Activated CD8-positive, alpha-beta memory T cell treated with anti-CD3 and anti-CD28 coated beads for 24 hours (primary cell): Measurements from ENCODE around the gene ELFN1.

Experiments used
- DNase-seq: peaks from one replicate; pipeline ENCODE4 v3.0.0-alpha.2; 2020

The ELFN1 gene

DNA sequence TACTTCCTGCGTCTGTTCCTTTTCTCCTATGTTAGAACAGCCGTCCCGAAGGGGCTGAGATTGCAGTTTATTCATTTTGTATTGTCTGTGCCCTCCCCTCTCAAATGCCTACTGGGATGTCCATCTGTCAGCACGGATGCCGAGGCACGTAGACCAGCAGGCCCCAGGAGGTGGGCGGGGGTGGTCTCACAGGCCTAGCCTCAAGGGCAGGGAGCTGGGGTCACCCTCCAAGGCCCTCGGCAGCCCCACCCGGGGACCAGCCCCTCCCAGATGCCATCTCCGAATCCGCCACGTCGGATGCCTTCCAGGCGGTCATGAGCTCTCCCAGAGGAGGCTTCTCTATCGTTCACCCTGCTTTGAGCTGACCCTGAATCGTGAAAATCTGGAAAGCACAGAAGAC lies 59.7 kb downstream of the ELFN1 start:
- no peak for DNase-seq

DNA sequence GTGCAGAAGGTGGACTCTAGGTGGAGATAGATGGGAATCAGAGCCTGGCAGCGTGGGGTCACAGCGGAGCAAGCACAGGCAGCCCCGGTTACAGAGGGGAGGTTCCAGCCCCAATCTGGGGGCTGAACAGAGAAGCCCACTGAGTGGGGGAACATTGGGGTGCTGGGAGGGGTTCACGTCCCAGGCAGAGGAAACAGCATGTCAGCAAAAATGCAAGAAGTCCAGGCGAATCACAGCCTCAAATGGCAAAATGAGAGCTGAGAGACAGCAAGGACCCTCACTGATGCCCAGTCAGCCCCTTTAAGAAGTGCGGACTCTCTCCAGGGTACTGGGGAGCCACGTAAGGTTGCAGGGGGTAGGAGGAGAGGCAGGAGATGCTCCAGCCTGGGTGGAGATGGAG lies 62.0 kb downstream of the ELFN1 start:
- no peak for DNase-seq

DNA sequence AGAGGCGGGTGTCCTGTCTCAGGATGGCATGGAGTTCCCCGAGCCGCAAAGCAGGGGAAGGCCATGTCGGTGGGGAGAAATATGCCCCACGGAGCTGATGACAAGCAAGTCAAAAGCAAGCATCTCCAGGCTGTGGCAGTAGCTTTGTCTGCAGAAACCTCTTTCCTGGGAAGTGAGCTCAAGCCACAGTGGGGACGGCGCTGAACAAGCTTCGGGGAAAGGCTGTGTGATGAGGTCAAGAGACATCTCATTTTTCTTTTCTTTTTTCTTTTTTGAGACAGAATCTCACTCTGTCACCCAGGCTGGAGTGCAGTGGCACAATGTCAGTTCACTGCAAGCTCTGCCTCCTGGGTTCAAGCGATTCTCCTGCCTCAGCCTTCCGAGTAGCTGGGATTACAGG lies 62.6 kb downstream of the ELFN1 start:
- no peak for DNase-seq

DNA sequence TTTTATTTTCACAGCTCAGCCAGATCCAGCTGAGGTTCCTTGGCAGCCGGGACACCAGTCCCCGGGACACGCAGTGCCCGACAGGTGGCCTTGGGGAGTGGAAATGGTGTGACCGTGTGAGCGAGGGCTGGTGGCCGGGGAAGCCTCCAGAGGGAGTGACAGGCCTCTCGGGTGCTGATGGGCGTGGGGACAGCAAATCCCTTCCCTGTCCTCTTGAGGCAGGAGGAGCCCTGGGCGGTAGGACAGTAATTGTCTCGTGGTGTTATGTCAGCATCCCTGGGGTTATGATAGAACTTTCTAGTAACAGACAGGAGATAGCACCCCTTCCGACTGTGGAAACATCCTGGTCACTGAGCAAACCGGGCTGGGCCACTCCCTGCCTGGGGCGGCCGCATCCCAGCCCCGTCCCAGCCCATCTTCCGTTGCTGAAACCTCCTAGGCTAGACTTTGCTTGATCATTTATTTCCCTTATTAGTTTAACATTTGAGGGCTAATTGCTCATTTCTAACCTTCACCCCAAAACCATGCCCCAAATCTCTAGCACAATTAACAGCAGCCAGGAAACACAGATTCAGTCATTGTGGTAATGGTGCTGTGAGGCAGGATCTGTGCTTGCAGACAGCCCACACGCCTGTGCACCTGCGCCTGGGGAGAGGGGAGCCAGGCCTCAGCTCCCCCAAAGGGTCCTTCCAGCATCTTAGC lies 63.3 kb downstream of the ELFN1 start:
- DNase-seq: no peak

DNA sequence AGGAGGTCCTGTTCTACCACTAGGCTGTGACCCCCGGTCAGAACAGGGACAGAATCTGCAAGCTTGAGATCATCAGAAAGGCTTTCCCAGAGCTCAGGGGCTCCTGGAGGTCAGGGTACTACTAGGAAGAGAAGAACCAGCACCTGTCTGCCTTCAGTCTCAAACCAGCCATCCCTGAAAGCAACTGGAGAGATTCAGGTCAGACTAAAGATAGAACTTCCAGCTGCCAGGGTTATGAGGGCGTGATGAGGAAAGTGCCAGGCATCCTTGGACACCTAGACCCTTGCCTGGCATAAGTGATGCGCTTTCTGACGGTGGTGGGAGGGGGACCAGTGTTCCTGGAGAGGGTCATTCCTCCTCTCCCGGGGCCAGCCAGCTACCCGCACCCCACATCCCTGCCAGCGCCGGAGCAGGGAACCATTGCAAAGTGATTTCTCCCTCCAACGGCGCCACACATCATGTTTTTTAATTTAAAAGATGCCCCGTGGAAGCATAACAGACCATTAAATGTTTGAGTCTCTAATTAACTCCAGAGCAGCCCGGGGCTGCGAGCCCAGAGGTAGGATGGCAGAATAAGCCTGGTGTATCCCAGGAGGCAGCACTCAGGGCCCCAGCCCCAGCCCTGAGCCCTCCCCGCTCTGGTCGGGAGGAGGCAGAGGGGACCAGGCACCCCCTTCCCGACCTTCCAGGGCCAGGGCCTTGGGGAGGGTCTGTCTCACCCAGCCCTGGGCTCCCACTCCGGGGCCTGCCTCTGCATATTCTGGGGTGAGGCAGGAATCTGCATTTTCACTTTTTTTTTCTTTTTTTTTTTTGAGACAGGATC lies 64.0 kb downstream of the ELFN1 start:
- DNase-seq: no peak

DNA sequence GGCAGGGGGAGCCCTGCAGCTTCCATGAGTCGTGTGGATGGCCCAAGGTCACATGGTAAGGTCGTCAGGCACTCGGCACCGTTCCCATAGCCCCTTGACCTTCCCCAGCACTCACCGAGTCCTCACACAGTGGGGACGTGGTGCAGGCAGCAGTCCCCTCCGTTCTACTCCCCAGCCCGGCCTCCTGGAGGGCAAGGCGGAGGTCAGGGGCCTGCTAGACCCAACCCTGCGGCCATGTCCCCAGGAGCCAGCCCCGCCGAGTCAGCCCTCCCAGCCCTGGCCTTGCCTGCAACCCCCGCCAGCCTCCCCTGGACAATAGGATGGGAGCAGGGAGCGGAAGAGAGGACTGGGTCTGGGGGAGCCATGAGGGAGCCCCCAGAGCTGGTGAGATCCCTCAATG lies 65.2 kb downstream of the ELFN1 start:
- DNase-seq: no peak

DNA sequence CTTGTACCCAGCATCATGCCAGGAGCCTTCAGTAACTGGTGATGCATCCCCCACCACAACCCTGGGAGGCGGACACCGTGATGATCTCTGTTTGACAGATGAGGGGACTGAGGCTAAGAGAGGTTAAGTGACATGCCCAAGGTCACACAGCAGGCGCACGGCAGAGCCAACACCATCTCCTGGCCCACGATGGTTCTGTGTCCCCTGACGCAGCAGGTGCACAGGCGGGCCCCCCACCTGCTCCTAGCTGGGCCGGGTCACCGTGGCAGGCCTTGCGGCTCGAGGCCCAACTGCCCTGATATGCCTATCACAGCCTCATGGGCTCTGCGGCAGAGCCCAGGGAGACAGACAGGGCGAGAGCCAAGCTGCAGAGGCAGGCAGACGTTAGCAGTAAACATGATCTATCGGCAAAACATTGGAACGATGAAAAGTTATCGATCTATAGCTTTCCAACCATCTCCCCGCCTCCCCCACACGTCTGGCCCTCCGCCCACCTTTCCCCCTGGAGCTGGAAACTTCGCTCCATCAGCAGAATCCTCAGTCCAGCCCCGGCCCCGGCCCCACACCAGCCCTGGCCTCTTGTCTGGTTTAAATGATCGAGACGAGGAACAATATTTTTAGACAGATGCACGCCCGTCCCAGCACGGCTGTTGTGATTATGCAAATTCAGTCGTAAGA lies 65.9 kb downstream of the ELFN1 start:
- DNase-seq: no peak

DNA sequence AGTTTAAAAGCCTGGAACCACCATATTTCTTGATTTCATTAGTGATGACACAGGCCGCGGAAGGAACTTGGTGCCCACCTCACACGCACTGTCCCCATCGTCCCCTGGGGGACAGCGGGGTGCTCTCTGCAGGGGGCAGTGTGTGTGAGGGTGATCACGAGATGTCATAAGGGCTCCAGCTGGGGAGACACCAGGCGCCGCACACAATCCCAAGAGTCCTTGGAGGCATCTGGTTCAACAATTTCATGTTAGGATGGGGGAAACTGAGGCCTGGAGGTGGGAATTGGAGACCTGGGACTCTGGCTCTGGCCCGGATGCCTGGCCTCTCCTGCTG lies 66.4 kb downstream of the ELFN1 start:
- no peak for DNase-seq

DNA sequence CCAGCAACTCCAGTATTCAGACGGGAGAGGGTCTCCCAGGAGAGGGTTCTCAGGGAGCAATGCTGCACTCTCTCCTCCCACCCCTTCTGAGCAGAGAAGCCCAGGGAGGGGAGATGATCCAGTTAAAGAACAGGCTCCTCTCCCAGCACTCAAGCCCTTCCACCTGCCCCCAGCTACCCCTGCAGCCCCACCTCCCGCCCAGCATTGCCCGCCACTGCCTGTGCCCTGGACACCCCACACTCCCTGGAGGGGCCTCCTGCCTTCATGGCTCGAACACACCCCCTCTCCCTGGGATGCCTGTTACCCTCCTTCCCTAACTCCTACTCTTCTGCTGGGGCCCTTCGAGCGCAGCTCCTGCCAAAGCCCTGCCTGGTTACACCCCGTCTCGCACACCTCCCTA lies 66.8 kb downstream of the ELFN1 start:
- no peak for DNase-seq

DNA sequence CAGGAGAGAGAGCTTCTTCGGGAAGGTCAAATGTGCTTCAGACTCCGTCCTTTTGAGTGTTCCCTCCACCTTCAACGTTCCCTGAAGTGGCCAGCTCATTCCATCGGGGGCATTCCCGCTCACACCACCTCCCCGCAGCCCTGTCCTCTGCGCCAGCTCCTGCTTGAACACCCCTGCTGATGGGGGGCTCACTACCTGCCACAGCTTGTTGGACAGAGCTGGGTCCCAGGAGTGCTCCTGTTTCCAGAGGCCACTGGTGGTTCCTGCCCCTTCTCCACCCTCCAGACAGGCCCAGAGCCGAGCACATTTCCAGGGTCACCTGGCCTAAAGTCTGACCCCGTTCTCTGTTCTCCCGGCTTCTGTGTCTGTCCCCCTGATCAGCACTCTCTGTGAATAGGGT lies 67.4 kb downstream of the ELFN1 start:
- no peak for DNase-seq

DNA sequence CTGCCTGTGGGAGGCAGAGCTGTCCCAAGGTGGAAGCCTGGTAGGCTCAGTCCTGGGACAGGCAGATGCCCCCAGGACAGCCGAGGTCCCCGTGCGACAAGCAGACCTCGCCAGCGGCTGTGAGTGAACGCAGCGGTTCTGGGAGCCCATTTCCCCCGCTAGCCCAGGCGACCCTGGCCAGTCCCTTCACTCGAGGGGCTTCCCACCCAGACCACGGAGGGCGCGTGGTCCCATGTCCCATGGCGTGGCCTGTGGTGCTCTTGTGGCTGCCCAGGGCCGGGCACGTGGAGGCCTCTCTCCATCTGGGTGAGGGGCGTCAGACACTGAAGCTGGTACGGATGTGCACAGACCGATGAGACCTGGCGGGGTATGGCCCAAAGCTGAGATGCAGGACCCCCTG lies 67.9 kb downstream of the ELFN1 start:
- no peak for DNase-seq

DNA sequence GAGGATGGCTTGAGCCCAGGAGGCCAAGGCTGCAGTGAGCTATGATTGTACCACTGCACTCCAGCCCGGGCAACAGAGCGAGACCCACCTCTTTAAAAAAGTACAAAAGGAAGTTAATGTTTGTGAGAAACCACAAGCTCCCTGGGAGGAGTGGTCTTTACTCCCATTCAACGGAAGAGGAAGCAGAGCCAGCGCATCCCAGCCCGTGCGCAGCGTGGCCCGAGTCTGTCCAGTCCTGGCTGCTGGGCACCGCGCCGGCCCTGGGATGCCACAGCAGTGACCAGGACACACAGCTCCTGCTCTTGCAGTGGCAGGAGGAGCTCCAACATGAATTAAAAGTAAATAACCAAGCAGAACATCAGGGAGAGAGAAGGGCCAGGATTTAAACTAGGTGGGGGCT lies 68.4 kb downstream of the ELFN1 start:
- no peak for DNase-seq

DNA sequence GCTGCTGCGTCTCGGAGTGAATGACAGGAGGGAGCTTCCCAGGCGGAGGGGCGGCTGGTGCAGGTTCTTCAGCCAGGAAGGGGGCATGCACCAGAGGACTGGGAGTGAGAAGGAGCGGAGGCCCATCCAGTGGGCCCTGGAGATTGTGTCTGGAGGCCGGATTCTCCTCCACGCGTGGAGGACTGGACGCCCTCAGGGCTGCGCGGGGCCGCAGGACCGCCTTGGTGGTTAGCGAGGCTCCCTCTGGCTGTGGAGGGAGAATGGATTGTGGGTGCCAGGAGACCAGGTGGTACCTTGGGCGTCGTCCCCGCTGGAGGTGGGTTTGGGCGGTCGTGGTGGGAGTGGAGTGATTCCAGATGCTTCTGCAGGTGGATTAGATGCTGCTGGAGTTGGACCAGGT lies 68.9 kb downstream of the ELFN1 start:
- DNase-seq: no peak

DNA sequence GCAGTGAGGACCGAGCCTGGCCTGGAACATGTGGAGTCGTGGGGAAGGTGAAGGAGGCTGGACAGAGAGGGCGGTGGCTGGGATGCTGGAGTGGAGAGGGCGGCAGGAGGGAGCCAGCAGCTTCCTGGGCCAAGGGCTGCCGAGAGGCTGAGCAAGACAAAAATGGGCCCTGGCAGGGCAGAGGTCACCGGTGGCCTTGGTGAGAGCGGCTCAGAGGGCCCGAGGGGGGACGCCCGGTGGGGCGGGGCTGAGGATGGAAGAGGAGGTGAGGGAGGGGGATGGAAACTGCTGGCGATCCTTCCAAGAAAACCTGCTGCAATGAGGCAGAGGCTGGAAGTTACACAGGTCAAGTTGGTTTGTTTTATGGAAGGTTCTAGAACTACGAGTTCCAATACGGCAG lies 69.5 kb downstream of the ELFN1 start:
- no peak for DNase-seq

DNA sequence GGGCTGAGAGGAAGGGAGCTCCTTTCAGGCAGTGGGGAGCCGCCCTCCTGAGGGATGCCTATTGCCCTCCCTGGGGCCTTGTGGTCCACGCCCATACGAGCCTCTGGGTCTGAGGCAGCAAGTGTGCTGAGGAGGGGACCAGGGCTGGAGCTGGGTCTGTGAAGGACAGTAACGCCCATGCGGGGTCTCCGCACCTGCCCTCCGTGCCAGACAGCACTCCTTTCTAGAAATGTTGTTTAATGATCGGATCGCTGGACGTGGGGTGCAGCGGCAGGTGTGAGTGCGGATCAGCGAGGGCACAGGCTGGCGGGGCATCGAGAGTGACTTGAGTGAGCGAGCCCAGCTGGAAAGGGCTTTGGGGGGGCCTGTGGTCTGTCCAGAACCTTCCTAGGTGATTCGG lies 70.1 kb downstream of the ELFN1 start:
- DNase-seq: no peak

DNA sequence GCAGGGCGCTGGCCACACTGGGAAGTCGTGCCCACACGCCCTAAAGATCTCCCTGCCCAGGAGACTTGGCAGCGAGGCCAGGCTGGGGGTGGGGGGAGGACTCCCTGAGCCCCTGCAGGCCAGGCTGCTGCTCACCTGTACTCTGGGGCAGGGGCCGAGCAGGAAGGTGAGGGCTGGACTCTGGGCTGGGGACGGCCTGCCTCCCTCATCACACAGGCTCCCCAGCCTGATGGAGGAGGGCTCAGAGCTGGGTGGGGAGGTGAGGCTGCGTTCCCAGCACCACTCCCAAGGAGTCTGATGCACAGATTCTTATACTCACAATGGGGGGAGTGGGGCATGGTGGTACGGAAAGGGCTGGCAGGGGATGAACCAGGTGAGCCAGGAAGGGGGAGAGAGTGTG lies 71.2 kb downstream of the ELFN1 start:
- no peak for DNase-seq

DNA sequence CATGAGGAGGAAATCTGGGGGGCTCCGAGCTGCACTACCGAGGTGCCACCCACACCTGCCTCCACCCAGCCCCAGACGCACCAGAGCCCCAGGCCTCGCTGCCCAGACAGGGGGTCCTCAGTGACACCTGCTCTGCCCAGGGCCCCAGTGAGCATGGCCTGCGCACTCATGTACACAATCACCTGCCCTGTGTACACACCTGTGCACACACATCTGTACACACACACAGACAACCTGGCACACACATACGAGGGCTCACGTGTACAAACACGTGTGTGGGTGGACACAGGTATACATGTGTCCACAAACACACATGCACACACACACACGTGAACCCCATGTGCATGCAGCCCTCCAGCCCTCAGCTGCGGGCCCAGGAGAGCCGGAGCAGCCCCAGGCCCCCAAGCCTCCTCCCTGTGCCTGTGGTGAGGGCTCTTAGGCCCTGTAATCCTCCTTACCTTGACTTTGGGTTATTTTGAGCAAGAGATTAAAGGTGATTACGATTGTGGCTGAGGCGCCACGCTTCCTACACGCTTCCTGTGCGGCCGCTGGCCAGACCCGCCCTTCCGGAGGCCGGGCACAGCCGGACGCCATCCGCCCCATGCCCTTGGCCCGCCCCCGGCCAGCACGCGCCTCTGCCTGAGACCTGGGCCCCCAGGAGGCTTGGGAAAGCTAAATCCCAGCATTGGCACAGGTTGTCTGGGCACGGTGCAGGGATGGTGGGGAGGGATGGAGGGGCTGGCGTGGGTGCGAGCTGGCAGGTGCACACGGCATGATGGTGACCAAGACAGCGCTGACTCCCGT lies 71.9 kb downstream of the ELFN1 start:
- DNase-seq: no peak

DNA sequence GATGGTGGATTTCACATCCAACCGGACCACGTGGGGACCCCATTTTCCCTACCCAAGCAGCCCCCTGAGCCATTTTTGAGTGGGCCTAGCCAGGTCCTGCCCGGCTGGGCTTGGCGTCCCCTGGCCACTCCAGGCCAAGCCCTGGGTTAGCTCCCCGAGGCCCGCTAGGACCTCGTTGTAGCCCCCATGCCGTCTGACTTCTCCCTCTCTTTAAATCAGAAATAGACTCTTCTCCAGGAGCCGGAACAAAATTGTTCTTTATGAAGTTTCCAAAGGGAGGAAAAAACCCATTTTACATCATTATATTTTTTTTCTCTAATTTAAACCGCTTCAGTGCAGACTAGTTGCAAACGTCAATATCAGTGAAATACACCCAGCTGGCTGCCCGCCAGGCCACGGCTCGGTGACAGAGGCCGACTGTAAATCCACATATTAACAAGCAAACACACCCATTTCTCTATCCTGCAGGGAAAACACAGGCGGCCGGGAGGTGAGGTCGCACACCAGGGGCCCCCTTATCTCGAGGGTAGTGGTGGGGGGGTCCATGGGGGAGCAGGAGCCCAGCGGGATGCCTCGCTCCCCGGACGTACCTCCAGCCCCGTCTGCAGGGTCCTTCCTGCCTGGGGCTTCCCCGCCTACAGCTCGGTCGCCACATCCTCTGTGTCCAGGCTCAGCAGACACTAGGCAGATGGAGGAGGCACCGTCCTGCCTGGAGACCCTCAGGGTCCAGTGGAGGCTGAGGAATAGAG lies 72.7 kb downstream of the ELFN1 start:
- peak; percentile 64 for DNase-seq

DNA sequence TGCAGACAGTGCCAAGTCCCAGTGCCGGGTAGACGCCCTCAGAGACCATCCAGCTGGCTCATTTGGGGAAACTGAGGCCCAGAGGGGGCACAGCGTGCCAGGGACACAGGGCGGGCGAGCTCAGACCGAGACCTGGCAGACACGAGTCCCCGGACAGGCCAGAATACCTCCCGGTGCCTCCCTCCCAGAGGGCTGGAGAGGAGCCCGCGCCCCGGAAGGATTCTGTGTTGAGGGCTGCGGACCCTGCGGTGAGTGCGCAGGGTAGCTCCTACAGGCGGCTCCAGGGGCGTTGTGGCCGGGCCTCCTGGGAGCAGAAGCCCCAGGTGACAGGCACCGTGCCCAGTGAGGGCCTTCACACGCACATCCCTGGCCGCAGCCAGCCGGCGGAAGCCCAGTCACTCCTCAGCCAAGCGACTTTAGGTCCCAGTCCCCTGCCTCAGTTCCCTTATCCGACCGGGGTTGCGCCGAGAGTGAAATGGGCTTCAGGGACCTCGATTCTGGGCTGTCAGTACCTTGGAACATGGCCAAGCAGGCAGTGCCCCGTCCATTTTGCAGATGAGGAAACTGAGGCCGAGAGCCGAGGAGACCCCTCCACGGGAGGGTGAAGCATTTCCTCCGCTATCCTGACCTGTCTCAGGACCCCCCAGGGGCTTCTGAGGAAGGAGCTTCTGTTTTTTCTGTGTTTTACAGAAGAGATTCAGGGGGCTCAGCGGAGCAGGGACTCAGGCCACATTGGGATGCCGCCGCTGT lies 73.6 kb downstream of the ELFN1 start:
- no peak for DNase-seq

DNA sequence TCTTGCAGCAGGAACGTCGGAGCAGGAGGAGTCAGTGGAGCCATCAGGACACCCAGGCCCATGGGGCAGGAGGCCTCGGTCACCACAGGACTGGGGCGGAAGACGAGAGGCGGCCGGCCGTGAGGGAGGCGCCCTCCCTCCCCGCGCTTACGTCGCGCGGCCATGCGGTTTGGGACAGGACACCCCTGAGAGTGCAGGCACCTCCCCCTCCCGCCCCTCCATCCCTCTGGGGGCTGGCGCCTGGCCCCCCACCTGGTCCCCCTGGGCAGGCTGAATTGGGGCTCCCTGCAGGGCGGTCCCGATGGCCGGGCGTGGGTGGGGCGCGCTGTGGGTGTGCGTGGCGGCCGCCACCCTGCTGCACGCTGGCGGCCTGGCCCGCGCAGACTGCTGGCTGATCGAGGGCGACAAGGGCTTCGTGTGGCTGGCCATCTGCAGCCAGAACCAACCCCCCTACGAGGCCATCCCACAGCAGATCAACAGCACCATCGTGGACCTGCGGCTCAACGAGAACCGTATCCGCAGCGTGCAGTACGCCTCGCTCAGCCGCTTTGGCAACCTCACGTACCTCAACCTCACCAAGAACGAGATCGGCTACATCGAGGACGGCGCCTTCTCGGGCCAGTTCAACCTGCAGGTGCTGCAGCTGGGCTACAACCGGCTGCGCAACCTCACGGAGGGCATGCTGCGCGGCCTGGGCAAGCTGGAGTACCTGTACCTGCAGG lies 74.4 kb downstream of the ELFN1 start:
- DNase-seq: no peak

DNA sequence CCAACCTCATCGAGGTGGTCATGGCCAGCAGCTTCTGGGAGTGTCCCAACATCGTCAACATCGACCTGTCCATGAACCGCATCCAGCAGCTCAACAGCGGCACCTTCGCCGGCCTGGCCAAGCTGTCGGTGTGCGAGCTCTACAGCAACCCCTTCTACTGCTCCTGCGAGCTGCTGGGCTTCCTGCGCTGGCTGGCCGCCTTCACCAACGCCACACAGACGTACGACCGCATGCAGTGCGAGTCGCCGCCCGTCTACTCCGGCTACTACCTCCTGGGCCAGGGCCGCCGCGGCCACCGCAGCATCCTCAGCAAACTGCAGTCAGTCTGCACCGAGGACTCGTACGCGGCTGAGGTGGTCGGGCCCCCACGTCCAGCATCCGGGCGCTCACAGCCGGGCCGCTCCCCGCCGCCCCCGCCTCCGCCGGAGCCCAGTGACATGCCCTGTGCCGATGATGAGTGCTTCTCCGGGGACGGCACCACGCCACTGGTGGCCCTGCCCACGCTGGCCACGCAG lies 75.0 kb downstream of the ELFN1 start:
- DNase-seq: no peak
